Dendritic cell treated with granulocyte-macrophage colony-stimulating factor and Interleukin-4, amounts not matched to agents 40 ng/mL and 50 ng/mL, for 4 days (primary cell): ENCODE results near the gene ZNF385A.
A peak's percentile ranks its signal among the peaks of the same experiment; 100 is the strongest.

Experiments
- H3K27ac Mint-ChIP-seq: one replicate; pipeline ENCODE4 v1.8.0; 2022; ENCODE audit warnings: mild to moderate bottlenecking, mixed read lengths
- H3K27me3 Mint-ChIP-seq: one replicate; pipeline ENCODE4 v1.8.0; 2022; ENCODE audit warnings: mild to moderate bottlenecking, mixed read lengths
- H3K36me3 Mint-ChIP-seq: one replicate; pipeline ENCODE4 v1.8.0; 2022; ENCODE audit warnings: low read depth, mixed read lengths
- H3K4me1 Mint-ChIP-seq: one replicate; pipeline ENCODE4 v1.8.0; 2022; ENCODE audit warnings: low read depth, mixed read lengths
- H3K4me3 Mint-ChIP-seq: one replicate; pipeline ENCODE4 v1.8.0; 2022; ENCODE audit warnings: mild to moderate bottlenecking, moderate library complexity, mixed read lengths
- H3K9me3 Mint-ChIP-seq: one replicate; pipeline ENCODE4 v1.8.0; 2022; ENCODE audit warnings: mixed read lengths
- intact Hi-C: fragments of 100-400 bp; cut with micrococcal nuclease; formaldehyde crosslinking; loops from one replicate; pipeline ENCODE4 v1.15.0; 2022

Gene ZNF385A

DNA sequence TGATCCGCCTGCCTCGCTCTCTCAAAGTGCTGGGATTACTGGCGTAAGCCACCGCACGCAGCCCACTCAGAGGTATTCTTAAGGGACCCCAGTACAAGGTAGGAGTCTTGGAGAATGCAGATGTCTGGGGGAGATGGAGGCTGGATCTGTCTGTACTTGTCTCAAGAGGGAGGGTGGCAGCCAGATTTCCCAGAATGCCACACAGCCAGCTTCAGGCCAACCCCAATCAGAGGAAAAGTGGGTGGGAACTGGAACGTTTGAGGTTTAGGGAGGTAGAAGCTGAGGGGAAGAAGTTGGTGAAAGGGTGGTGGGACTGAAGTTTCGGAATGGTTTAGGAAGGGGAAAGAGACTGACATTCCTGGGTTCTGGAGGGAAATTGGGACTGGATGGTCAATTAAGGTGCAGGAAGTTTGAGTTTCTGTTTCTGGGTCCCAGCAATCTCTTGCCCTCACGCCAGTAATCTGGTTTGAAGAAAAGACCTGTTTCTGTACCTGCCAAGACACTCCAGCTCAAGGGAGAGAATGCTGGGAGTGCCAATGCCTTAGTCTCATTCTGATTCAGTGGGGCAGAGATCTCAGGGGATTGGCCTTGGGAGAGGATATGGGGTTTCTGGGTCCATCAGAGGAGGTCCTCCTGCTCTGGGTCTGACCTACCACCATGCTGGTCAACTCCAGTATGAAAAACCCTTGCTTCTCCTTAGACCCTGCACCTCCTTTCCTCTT lies 8.1 kb upstream of the ZNF385A start:
- intact Hi-C loops, result loop anchor here (1.0 to 10.0 kb wide), 2 partner anchors 8 to 102 kb away; partner anchors contain the start of genes NCKAP1L and ZNF385A
- no peaks in the 10 kb centered on the region for H3K27me3 Mint-ChIP-seq
- peak overlapping the region; percentile 77 for H3K27ac Mint-ChIP-seq
- H3K4me1 Mint-ChIP-seq, result peaks cover 97% of the 10 kb centered on the region
- peak overlapping the region; percentile 33 for H3K4me3 Mint-ChIP-seq
- peaks cover 55% of the 10 kb centered on the region for H3K36me3 Mint-ChIP-seq
- no peaks in the 10 kb centered on the region for H3K9me3 Mint-ChIP-seq

- no peaks in the 10 kb centered on the region for H3K9me3 Mint-ChIP-seq
- intact Hi-C loops, result loop anchor here (10.0 kb wide), 1 partner anchor 104 kb away; the partner anchor contains the start of gene NCKAP1L
- H3K4me1 Mint-ChIP-seq, result peaks cover 96% of the 10 kb centered on the region
- H3K36me3 Mint-ChIP-seq, result peaks cover 38% of the 10 kb centered on the region
- peak overlapping the region; percentile 77 for H3K27ac Mint-ChIP-seq
- H3K4me3 Mint-ChIP-seq, result peak overlapping the region; percentile 73
- H3K27me3 Mint-ChIP-seq, result no peaks in the 10 kb centered on the region
Observed at GRCh38 chr12:54390668-54391551, 6.4 kb upstream of the ZNF385A start.

DNA sequence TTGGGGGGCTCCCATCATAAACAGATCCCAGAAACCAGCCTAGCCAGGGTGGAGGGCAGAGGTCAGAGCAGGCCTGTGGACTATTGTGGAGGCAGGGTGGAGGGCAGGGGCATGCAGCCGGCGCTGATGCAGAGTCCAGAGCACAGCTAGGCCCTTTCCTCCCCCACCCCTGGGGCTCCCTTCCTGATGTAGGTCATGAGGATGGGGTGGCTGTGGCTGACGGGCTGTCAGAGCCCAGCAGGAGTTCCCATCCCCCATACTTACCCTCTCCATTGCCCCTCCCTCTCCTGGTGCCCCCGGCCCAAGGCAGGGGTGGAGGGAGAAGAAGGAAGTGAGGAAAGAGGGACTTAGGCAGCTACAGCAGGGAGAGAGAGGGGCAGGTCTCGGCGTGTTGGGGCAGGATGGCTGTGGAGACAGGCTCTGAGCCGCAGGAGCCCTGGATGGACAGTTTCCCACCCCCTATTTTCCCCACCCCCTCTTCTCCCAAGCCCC lies 5.7 kb upstream of the ZNF385A start:
- peak overlapping the region; percentile 77 for H3K27ac Mint-ChIP-seq
- peak overlapping the region; percentile 73 for H3K4me3 Mint-ChIP-seq
- no peaks in the 10 kb centered on the region for H3K9me3 Mint-ChIP-seq
- peaks cover 96% of the 10 kb centered on the region for H3K4me1 Mint-ChIP-seq
- no peaks in the 10 kb centered on the region for H3K27me3 Mint-ChIP-seq
- intact Hi-C loops, result loop anchor here (10.0 kb wide), 1 partner anchor 105 kb away; the partner anchor contains the start of gene NCKAP1L
- H3K36me3 Mint-ChIP-seq, result peaks cover 31% of the 10 kb centered on the region

- H3K27me3 Mint-ChIP-seq, result no peaks in the 10 kb centered on the region
- H3K9me3 Mint-ChIP-seq, result no peaks in the 10 kb centered on the region
- intact Hi-C loops, result loop anchor here (10.0 kb wide), 1 partner anchor 105 kb away; the partner anchor contains the start of gene NCKAP1L
- H3K4me1 Mint-ChIP-seq, result peaks cover 96% of the 10 kb centered on the region
- H3K4me3 Mint-ChIP-seq, result no peak overlapping the region
- peak overlapping the region; percentile 77 for H3K27ac Mint-ChIP-seq
- H3K36me3 Mint-ChIP-seq, result peaks cover 26% of the 10 kb centered on the region
Observed at GRCh38 chr12:54389607-54390175, 5.2 kb upstream of the ZNF385A start.

- Mint-ChIP-seq H3K27me3 (no peaks in the 10 kb centered on the region), H3K4me3 (no peak overlapping the region), H3K4me1 (peaks cover 96% of the 10 kb centered on the region), H3K9me3 (no peaks in the 10 kb centered on the region), H3K36me3 (peaks cover 26% of the 10 kb centered on the region), H3K27ac (peak overlapping the region; percentile 77)
- intact Hi-C loops, result no loop called here
Observed at GRCh38 chr12:54389134-54389508, 4.6 kb upstream of the ZNF385A start.

GRCh38 chr12:54388237-54389133 lies 4.0 kb upstream of the ZNF385A start:
- Mint-ChIP-seq H3K27me3 (no peaks in the 10 kb centered on the region), H3K27ac (peak overlapping the region; percentile 77), H3K4me3 (peak overlapping the region; percentile 13), H3K4me1 (peaks cover 96% of the 10 kb centered on the region), H3K9me3 (no peaks in the 10 kb centered on the region), H3K36me3 (peaks cover 32% of the 10 kb centered on the region)
- intact Hi-C loops, result no loop called here

DNA sequence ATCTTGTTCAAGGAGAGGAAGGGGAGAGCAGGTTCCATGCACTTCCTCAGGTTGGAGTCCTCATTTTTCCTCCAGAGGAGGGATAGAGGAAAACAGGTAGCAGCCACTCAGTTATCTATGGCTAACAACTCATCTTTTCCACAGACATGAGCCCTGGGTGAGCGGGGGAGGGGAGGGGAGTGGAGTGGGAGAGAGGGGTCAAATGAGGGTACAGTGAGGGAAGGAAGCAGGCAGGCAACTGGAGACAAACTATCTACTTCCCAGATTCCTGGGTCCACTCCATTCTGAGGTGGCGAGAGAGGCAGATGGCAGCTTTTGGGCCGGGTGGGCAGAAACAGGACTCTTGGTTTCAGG lies 2.6 kb upstream of the ZNF385A start:
- Mint-ChIP-seq H3K27ac (peak overlapping the region; percentile 77), H3K9me3 (no peaks in the 10 kb centered on the region), H3K27me3 (no peaks in the 10 kb centered on the region), H3K4me3 (no peak overlapping the region), H3K36me3 (peaks cover 30% of the 10 kb centered on the region), H3K4me1 (peaks cover 92% of the 10 kb centered on the region)
- intact Hi-C loops, result no loop called here

DNA sequence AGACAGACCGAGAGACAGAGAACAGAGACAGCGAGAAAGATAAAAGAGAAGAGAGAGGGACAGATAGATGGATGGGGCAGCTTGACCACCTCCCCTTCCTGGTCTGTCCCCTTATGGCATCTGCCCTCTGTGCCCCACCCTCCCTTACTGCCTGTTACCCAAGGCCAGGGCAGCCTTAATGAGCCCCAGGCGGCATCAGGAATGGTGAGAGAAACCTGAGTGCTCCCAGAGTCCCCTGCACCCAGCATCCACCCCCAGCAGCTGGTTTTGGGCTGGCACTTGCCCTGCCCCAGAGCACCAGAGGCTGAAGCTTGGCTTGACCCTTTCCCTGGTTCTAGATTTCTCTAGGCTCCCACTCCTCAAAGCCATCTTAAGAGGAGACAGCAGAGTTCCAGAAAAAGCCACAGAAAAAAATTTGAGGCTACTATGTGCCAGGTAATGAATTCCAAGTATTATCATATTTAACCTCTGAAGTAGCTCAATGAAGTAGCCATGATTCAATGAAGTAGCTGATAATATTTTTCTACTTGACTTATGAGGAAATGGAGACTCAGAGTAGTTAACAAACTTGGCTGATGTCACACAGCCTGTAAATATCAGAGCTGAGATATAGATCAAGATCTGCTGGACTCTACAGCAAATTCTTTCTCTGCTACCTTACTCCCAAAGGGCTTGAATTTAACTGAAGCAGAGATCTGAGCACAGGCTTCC lies 2.0 kb upstream of the ZNF385A start:
- Mint-ChIP-seq H3K36me3 (peaks cover 30% of the 10 kb centered on the region), H3K4me3 (no peak overlapping the region), H3K27ac (peak overlapping the region; percentile 87), H3K4me1 (peaks cover 92% of the 10 kb centered on the region), H3K9me3 (no peaks in the 10 kb centered on the region), H3K27me3 (no peaks in the 10 kb centered on the region)
- intact Hi-C loops, result no loop called here

GRCh38 chr12:54385251-54385914 lies 850 bp upstream of the ZNF385A start:
- Mint-ChIP-seq H3K4me3 (peak overlapping the region; percentile 90), H3K27me3 (no peaks in the 10 kb centered on the region), H3K4me1 (peaks cover 92% of the 10 kb centered on the region), H3K27ac (peak overlapping the region; percentile 87), H3K36me3 (peaks cover 36% of the 10 kb centered on the region), H3K9me3 (no peaks in the 10 kb centered on the region)
- intact Hi-C loops, result no loop called here

GRCh38 chr12:54383041-54383609 lies 1.4 kb downstream of the ZNF385A start:
- Mint-ChIP-seq H3K36me3 (peaks cover 59% of the 10 kb centered on the region), H3K4me3 (peak overlapping the region; percentile 90), H3K27ac (peak overlapping the region; percentile 87), H3K4me1 (peaks cover 90% of the 10 kb centered on the region), H3K27me3 (no peaks in the 10 kb centered on the region), H3K9me3 (no peaks in the 10 kb centered on the region)
- intact Hi-C loops, result no loop called here

- Mint-ChIP-seq H3K9me3 (no peaks in the 10 kb centered on the region), H3K4me1 (peaks cover 93% of the 10 kb centered on the region), H3K4me3 (peak overlapping the region; percentile 2), H3K36me3 (peaks cover 79% of the 10 kb centered on the region), H3K27ac (peak overlapping the region; percentile 66), H3K27me3 (no peaks in the 10 kb centered on the region)
- intact Hi-C loops, result no loop called here
Observed at GRCh38 chr12:54381136-54381535, 3.4 kb downstream of the ZNF385A start.
